Measurements from ENCODE around the gene DOHH.

DNA sequence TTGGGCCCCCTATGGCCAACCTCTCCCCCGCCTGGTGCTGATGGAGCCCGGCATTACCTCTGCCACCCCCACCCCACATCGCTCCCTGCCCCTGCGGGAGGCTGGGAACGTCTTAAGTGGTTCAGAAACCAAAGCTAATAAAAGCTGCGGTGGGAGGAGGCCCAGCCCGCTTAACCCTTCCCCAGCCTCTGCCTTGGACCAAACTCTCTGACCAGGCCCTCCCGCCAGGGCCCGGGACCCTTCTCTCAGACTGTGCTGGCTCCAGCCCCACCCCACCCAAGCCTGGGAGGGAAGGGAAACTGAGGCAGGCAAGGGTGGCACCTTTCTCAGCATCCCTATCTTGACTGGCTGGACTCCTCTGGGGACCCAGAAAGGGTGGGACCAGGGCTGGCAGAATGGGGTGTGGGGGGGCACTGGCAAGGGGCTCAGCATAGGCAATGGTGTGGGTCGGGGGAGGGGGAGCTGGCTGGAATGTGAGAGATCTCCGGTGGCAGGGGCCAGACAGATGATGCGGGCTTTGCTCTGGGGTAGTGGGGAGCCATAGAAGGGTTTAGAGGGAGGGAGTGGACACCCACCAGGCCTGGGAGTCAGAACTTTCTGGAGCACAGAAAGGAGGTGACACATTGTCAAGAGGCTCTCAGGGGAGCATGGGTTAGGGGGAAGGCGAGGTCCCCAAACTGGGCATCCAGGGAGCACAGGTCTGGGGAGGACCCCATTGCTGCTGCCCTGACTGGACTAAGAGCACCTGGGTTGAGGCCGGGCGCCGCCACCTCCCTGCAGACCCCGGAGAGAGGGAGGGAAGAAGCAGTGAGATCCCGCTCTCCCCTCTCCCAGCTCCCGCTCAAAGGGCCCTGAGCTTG is 42.0 kb downstream of the DOHH start:
- TF ChIP-seq, protein P1, sequence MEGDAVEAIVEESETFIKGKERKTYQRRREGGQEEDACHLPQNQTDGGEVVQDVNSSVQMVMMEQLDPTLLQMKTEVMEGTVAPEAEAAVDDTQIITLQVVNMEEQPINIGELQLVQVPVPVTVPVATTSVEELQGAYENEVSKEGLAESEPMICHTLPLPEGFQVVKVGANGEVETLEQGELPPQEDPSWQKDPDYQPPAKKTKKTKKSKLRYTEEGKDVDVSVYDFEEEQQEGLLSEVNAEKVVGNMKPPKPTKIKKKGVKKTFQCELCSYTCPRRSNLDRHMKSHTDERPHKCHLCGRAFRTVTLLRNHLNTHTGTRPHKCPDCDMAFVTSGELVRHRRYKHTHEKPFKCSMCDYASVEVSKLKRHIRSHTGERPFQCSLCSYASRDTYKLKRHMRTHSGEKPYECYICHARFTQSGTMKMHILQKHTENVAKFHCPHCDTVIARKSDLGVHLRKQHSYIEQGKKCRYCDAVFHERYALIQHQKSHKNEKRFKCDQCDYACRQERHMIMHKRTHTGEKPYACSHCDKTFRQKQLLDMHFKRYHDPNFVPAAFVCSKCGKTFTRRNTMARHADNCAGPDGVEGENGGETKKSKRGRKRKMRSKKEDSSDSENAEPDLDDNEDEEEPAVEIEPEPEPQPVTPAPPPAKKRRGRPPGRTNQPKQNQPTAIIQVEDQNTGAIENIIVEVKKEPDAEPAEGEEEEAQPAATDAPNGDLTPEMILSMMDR (conservative IDR thresholded peaks at IDR 0.05), result no peak
- TF ChIP-seq ZFX (IDR thresholded peaks at IDR 0.05), result no peak

Measured in C4-2B (cell line).